ENCODE results near the gene RHOF. TPM values are rescaled to one million over a fixed set of nuclear protein-coding genes. Genes with fewer than 3 reads are reported as not detected.

Gene RHOF
- total and polyA plus RNA-seq, 2 of the 13 experiments (the other 11 are each of a cell fraction or from before 2014, with no cell fraction given), result 14.6 to 32.2 TPM

- CTCF ChIA-PET (ENCODE audit: low intra/inter-chr PET ratio, low total read pairs), result no interaction called here
- Histone ChIP-seq H3K27ac (ENCODE audit: extremely low read length, insufficient read depth, low read length) (no peak overlapping the region), H3K4me2 (ENCODE audit: low read depth, low read length) (no peak overlapping the region), H3K4me1 (ENCODE audit: insufficient read depth, low read length) (peaks cover 2% of the 10 kb centered on the region), H3K27me3 (ENCODE audit: control insufficient read depth in 1 of 2, insufficient read depth in 2 of 2, low read length in 2 of 2) (no peaks in the 10 kb centered on the region), H3K36me3 (replicated peaks in 1 of 2; ENCODE audit: control insufficient read depth in 1 of 2, insufficient read depth in 2 of 2, low read length in 2 of 2) (peaks cover 19 to 38% of the 10 kb centered on the region in 2 experiments; a peak in 4 of 5 replicates), H2AFZ (ENCODE audit: low read length) (no peak overlapping the region), H3K79me2 (ENCODE audit: insufficient read depth, low read length) (no peaks in the 10 kb centered on the region), H3K9me3 (ENCODE audit: low read length) (no peaks in the 10 kb centered on the region), H3K9ac (ENCODE audit: insufficient read depth, low read depth, low read length) (no peak overlapping the region), H3K4me3 (replicated peaks in 1 of 3; ENCODE audit: insufficient read depth in 1 of 3, low read depth in 2 of 3, low read length in 3 of 3) (no peak overlapping the region), H4K20me1 (ENCODE audit: insufficient read depth, low read length) (no peaks in the 10 kb centered on the region)
- 96% methylated on average over 24 of the region's 29 CpGs for WGBS (ENCODE audit: low lambda C conversion rate)
- ATAC-seq (no peak), FAIRE-seq (no peak), DNase-seq (ENCODE audit: low spot score) (no peak)
- TF ChIP-seq NCOA1 (CRISPR knock-in tag; IDR thresholded peaks at IDR 0.05) (no peak), AGO2 (optimal IDR thresholded peaks at IDR 0.05; ENCODE audit: low read depth, low read length) (peak; percentile 46)
- in situ Hi-C loops (cut with HindIII; ENCODE audit: extremely low pct_ligation_motif_present, low pct_unique_long_range_greater_than_20kb) (no loop called here), intact Hi-C loops (cut with micrococcal nuclease; ENCODE audit: unreplicated experiment) (no loop called here)
- POLR2A ChIA-PET, result no interaction called here
- BruUV-seq (replicated peaks), result TSS peak; percentile 48
Measured at GRCh38 chr12:121830588-121831265, 37.2 kb upstream of the RHOF start.

GRCh38 chr12:121830134-121830533 is 36.6 kb upstream of the RHOF start:
- Histone ChIP-seq H3K79me2 (ENCODE audit: insufficient read depth, low read length) (no peaks in the 10 kb centered on the region), H3K4me2 (ENCODE audit: low read depth, low read length) (no peak overlapping the region), H2AFZ (ENCODE audit: low read length) (no peak overlapping the region), H3K27ac (ENCODE audit: extremely low read length, insufficient read depth, low read length) (no peak overlapping the region), H3K27me3 (ENCODE audit: control insufficient read depth in 1 of 2, insufficient read depth in 2 of 2, low read length in 2 of 2) (no peaks in the 10 kb centered on the region), H3K9me3 (ENCODE audit: low read length) (no peaks in the 10 kb centered on the region), H3K36me3 (replicated peaks in 1 of 2; ENCODE audit: control insufficient read depth in 1 of 2, insufficient read depth in 2 of 2, low read length in 2 of 2) (peaks cover 19 to 38% of the 10 kb centered on the region in 2 experiments; a peak in 4 of 5 replicates), H3K9ac (ENCODE audit: insufficient read depth, low read depth, low read length) (no peak overlapping the region), H4K20me1 (ENCODE audit: insufficient read depth, low read length) (no peaks in the 10 kb centered on the region), H3K4me1 (ENCODE audit: insufficient read depth, low read length) (no peaks in the 10 kb centered on the region), H3K4me3 (replicated peaks in 1 of 3; ENCODE audit: insufficient read depth in 1 of 3, low read depth in 2 of 3, low read length in 3 of 3) (no peak overlapping the region)
- BruUV-seq (replicated peaks), result no TSS peak
- ChIA-PET CTCF (ENCODE audit: low intra/inter-chr PET ratio, low total read pairs) (no interaction called here), POLR2A (no interaction called here)
- TF ChIP-seq ZNF792 (CRISPR knock-in tag; IDR thresholded peaks at IDR 0.05) (no peak), ISL2 (CRISPR knock-in tag; IDR thresholded peaks at IDR 0.05) (no peak), ZNF264 (CRISPR knock-in tag; IDR thresholded peaks at IDR 0.05) (no peak), ZNF256 (CRISPR knock-in tag; conservative IDR thresholded peaks at IDR 0.05) (no peak)
- intact Hi-C loops (cut with micrococcal nuclease; ENCODE audit: unreplicated experiment) (no loop called here), in situ Hi-C loops (cut with HindIII; ENCODE audit: extremely low pct_ligation_motif_present, low pct_unique_long_range_greater_than_20kb) (no loop called here)
- no peak for FAIRE-seq
- no peak for DNase-seq (ENCODE audit: low spot score)
- ATAC-seq, result no peak
- WGBS (ENCODE audit: low lambda C conversion rate), result 98% methylated on average over 22 of the region's 23 CpGs

All from HepG2 (cell line).